ENCODE results near the gene CBR4. TPM values are rescaled to one million over a fixed set of nuclear protein-coding genes. Genes with fewer than 3 reads are reported as not detected.
"Not testable (repeated sequence)": the region's sequence is repeated elsewhere in the genome, so short reads cannot be mapped to it uniquely, and the experiment has no call there.

Gene CBR4
- total RNA-seq, 5 donors from 2014 or later (not counting 1 experiment from before 2014, with no cell fraction given) = 13.8 to 24.3 (median 18.0) TPM

DNA sequence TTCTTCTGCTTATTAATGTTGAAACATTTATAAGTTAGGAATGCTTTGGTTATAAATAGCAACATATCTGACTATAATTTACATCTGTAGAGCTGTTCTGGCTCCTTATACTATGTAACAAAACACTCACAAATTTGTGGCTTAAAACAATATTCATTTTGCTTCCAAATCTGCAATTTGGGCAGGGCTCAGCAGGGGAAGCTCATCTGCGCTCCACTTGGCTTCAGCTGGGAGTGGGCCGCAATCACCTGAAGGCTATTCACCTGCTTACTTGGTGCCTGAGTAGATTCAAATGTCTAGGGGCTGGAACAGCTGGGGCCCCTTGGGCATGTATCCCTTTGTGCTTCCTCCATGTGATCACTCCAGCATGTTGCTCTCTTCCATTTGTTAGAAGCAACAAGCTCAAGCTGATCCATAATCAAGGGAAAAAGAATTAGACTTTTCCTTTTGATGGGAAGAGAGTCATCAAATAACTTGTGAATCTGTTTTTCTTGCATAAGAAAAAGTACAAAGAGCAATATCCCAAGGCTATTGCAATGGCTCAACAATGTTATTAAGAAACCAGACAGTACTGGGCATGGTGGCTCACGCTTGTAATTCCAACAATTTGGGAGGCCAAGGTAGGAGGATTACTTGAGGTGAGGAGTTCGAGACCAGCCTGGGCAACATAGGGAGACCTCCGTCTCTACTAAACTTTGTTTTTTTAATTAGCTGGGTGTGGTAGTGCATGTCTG, 34.8 kb upstream of the CBR4 start:
- Mint-ChIP-seq H3K4me3 (no peak overlapping the region), H3K36me3 (no peaks in the 10 kb centered on the region), H3K27me3 (peaks cover 0 to 8% of the 10 kb centered on the region in 2 donors), H3K27ac (no peak overlapping the region), H3K9me3 (no peaks in the 10 kb centered on the region), H3K4me1 (no peaks in the 10 kb centered on the region)
- CTCF ChIA-PET = interaction anchor here (0.6 kb wide), 2 partner anchors 370 to 789 kb away, joined by 4 to 5 read pairs; no protein-coding TSS in a partner anchor
- POLR2A ChIA-PET = no interaction called here
- ATAC-seq (replicated peaks in 1 of 4) (no peak), DNase-seq (no peak)
- no peaks in the 10 kb centered on the region for H3K36me3 ChIP-seq (ENCODE audit: control insufficient read depth in 2 of 2, extremely low read depth in 1 of 2, insufficient read depth in 1 of 2, low read length in 1 of 2)
- no peak overlapping the region for H3K4me3 ChIP-seq (ENCODE audit: control insufficient read depth in 1 of 2, extremely low read depth in 1 of 2, low read length in 1 of 2)
- H3K4me1 ChIP-seq (ENCODE audit: control insufficient read depth in 1 of 2, extremely low read depth in 1 of 2, insufficient read depth in 2 of 2, low read length in 2 of 2) = no peaks in the 10 kb centered on the region
- no peaks in the 10 kb centered on the region for H3K27me3 ChIP-seq (replicated peaks in 1 of 2; ENCODE audit: control insufficient read depth in 2 of 2, extremely low read depth in 1 of 2, insufficient read depth in 2 of 2, low read length in 1 of 2)
- 79% methylated on average over 5 of the region's 5 CpGs for WGBS (ENCODE audit: insufficient coverage)
- H3K27ac ChIP-seq (ENCODE audit: low read length) = no peak overlapping the region
- no peaks in the 10 kb centered on the region for H3K9me3 ChIP-seq

DNA sequence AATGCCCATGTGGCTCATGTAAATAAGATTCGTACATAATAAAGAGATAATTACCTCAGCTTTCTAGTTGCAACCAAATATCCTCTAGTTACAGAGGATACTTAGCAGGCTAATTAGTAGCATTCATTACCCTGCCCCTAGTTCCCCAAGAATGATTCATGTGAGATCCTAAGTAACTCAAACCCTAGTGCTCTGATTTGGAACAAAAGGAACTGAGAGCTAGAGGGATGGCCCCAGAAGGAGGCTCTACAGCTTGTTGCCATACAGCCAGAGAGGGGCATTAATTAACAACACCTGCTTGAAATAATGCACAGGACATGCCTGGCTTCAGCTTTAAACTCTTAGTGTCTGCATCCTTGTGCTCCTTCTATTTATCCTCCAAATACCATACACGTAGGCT, 32.6 kb upstream of the CBR4 start:
- no peak overlapping the region for H3K27ac Mint-ChIP-seq
- no peaks in the 10 kb centered on the region for H3K4me1 Mint-ChIP-seq
- CTCF ChIA-PET = interaction anchor here in 1 of 2 donors (0.5 kb wide), 1 partner anchor 40 kb away, joined by 4 read pairs; no protein-coding TSS in a partner anchor
- no peaks in the 10 kb centered on the region for H3K9me3 ChIP-seq
- H3K36me3 Mint-ChIP-seq = no peaks in the 10 kb centered on the region
- no peaks in the 10 kb centered on the region for H3K4me1 ChIP-seq (ENCODE audit: control insufficient read depth in 1 of 2, extremely low read depth in 1 of 2, insufficient read depth in 2 of 2, low read length in 2 of 2)
- H3K36me3 ChIP-seq (ENCODE audit: control insufficient read depth in 2 of 2, extremely low read depth in 1 of 2, insufficient read depth in 1 of 2, low read length in 1 of 2) = no peaks in the 10 kb centered on the region
- ATAC-seq (replicated peaks in 1 of 4) (no peak), DNase-seq (no peak)
- WGBS (ENCODE audit: insufficient coverage) = 91% methylated on average over 1 of the region's 2 CpGs
- no peak overlapping the region for H3K27ac ChIP-seq (ENCODE audit: low read length)
- H3K27me3 ChIP-seq (replicated peaks in 1 of 2; ENCODE audit: control insufficient read depth in 2 of 2, extremely low read depth in 1 of 2, insufficient read depth in 2 of 2, low read length in 1 of 2) = peaks cover 0 to 2% of the 10 kb centered on the region in 2 experiments
- POLR2A ChIA-PET = no interaction called here
- no peaks in the 10 kb centered on the region for H3K9me3 Mint-ChIP-seq
- H3K4me3 Mint-ChIP-seq = no peak overlapping the region
- peaks cover 0 to 8% of the 10 kb centered on the region in 2 donors for H3K27me3 Mint-ChIP-seq
- no peak overlapping the region for H3K4me3 ChIP-seq (ENCODE audit: control insufficient read depth in 1 of 2, extremely low read depth in 1 of 2, low read length in 1 of 2)

DNA sequence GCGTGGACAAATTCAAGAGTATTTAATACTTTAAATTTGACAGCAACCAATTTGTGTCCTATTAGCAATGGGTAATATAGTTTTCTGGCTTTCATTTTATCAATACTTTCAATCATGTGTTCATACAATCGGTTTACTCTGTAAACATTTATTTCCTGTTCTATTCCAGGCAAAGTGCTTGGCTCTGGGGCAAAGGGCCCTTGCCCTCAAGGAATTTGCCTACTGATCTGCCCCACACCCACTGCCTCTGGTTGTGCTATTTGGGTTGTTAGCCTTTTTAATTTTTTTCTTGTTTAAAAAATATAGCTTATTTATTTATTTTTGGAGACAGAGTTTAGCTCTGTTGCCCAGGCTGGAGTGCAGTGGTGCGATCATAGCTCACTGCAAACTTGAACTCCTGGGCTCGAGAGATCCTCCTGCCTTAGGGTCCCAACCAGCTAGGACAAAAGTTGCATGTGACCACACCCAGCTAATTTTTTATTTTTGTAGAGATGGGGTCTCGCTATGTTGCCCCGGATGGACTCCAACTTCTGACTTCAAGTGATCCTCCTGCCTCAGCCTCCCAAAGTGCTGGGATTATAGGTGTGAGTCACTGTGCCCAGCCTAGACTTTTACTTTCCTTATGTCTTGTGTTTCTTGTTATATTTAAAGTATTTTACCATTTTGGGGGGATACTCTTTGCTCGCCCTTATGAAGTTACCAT, 30.7 kb upstream of the CBR4 start:
- H3K4me1 ChIP-seq (ENCODE audit: control insufficient read depth in 1 of 2, extremely low read depth in 1 of 2, insufficient read depth in 2 of 2, low read length in 2 of 2) = no peaks in the 10 kb centered on the region
- no peak overlapping the region for H3K4me3 ChIP-seq (ENCODE audit: control insufficient read depth in 1 of 2, extremely low read depth in 1 of 2, low read length in 1 of 2)
- no peaks in the 10 kb centered on the region for H3K9me3 ChIP-seq
- CTCF ChIA-PET = interaction anchor here in 1 of 2 donors (0.6 kb wide), 1 partner anchor 1103 kb away, joined by 3 read pairs; no protein-coding TSS in a partner anchor
- no peak overlapping the region for H3K27ac ChIP-seq (ENCODE audit: low read length)
- Mint-ChIP-seq H3K4me1 (no peaks in the 10 kb centered on the region), H3K4me3 (no peak overlapping the region), H3K9me3 (no peaks in the 10 kb centered on the region), H3K36me3 (no peaks in the 10 kb centered on the region), H3K27me3 (peaks cover 0 to 8% of the 10 kb centered on the region in 2 donors), H3K27ac (no peak overlapping the region)
- H3K27me3 ChIP-seq (replicated peaks in 1 of 2; ENCODE audit: control insufficient read depth in 2 of 2, extremely low read depth in 1 of 2, insufficient read depth in 2 of 2, low read length in 1 of 2) = peaks cover 0 to 2% of the 10 kb centered on the region in 2 experiments
- ATAC-seq (replicated peaks in 1 of 4) = no peak
- POLR2A ChIA-PET = no interaction called here
- H3K36me3 ChIP-seq (ENCODE audit: control insufficient read depth in 2 of 2, extremely low read depth in 1 of 2, insufficient read depth in 1 of 2, low read length in 1 of 2) = no peaks in the 10 kb centered on the region
- 86% methylated on average over 2 of the region's 7 CpGs for WGBS (ENCODE audit: insufficient coverage)
- no peak for DNase-seq

DNA sequence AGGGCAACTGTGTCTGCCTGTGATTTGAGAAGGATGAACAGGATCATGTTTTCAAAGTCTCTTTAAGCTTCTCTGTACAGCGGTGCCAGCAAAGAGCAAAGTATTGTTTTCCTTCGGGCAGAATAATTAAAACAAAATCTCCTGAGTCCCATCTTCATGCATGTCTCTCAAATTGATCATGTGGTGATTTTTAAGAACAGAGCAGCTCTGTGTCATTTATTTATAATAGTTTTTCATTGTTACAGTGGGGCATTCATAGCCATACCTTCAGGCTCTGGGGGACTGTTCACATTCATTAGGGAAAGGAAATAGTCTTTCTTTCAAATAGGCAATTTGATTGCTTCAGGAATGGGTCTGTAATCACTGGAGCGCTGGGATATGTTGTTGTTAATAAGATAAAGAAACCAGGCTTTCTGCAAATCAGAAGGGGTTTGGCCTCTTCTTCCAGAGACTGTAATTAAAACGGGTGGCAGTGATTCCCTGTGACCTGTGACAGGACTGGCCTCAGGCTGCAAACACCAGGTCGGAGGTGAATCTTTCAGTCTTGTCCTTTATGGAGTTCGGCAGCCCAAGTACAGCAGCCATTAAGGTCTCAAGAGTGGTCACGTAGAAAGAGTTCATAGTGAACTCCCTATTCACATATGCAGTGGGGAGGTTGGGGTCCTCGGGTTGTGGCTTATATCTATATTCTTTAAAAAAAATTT, 29.3 kb upstream of the CBR4 start:
- Mint-ChIP-seq H3K36me3 (no peaks in the 10 kb centered on the region), H3K27ac (no peak overlapping the region), H3K9me3 (no peaks in the 10 kb centered on the region), H3K27me3 (peaks cover 0 to 8% of the 10 kb centered on the region in 2 donors), H3K4me1 (no peaks in the 10 kb centered on the region), H3K4me3 (no peak overlapping the region)
- DNase-seq (no peak), ATAC-seq (replicated peaks in 1 of 4) (no peak)
- ChIA-PET POLR2A (no interaction called here), CTCF (interaction anchor here in 1 of 2 donors (0.7 kb wide), 1 partner anchor 605 kb away, joined by 4 read pairs; no protein-coding TSS in a partner anchor)
- 60% methylated on average over 2 of the region's 8 CpGs for WGBS (ENCODE audit: insufficient coverage)
- Histone ChIP-seq H3K36me3 (ENCODE audit: control insufficient read depth in 2 of 2, extremely low read depth in 1 of 2, insufficient read depth in 1 of 2, low read length in 1 of 2) (no peaks in the 10 kb centered on the region), H3K4me1 (ENCODE audit: control insufficient read depth in 1 of 2, extremely low read depth in 1 of 2, insufficient read depth in 2 of 2, low read length in 2 of 2) (no peaks in the 10 kb centered on the region), H3K4me3 (ENCODE audit: control insufficient read depth in 1 of 2, extremely low read depth in 1 of 2, low read length in 1 of 2) (no peak overlapping the region), H3K27ac (ENCODE audit: low read length) (no peak overlapping the region), H3K9me3 (no peaks in the 10 kb centered on the region), H3K27me3 (replicated peaks in 1 of 2; ENCODE audit: control insufficient read depth in 2 of 2, extremely low read depth in 1 of 2, insufficient read depth in 2 of 2, low read length in 1 of 2) (peaks cover 0 to 2% of the 10 kb centered on the region in 2 experiments)

DNA sequence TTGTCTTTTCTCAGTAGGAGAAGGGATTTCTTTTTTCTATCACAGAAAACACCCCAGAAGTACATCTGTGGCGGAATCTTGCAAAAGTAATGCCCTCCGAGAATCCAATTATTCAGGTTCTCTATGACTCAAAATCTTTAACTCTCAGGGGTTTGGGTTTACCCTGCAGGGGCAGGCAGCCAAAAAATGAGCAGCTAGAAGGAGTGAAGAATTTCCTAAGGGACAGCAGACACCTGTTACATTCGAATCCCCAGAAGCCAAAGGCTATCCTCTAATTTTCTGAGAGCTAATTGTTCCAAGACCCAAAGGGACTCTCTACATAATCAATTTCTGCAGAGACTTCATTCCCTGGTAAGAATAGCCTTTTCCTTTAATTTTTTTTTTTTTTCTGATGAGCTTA, 27.5 kb upstream of the CBR4 start:
- Histone ChIP-seq H3K4me3 (ENCODE audit: control insufficient read depth in 1 of 2, extremely low read depth in 1 of 2, low read length in 1 of 2) (no peak overlapping the region), H3K36me3 (ENCODE audit: control insufficient read depth in 2 of 2, extremely low read depth in 1 of 2, insufficient read depth in 1 of 2, low read length in 1 of 2) (no peaks in the 10 kb centered on the region), H3K27ac (ENCODE audit: low read length) (no peak overlapping the region), H3K27me3 (replicated peaks in 1 of 2; ENCODE audit: control insufficient read depth in 2 of 2, extremely low read depth in 1 of 2, insufficient read depth in 2 of 2, low read length in 1 of 2) (peaks cover 0 to 2% of the 10 kb centered on the region in 2 experiments), H3K4me1 (ENCODE audit: control insufficient read depth in 1 of 2, extremely low read depth in 1 of 2, insufficient read depth in 2 of 2, low read length in 2 of 2) (no peaks in the 10 kb centered on the region), H3K9me3 (no peaks in the 10 kb centered on the region)
- Mint-ChIP-seq H3K27me3 (peaks cover 0 to 11% of the 10 kb centered on the region in 2 donors), H3K27ac (no peak overlapping the region), H3K4me1 (no peaks in the 10 kb centered on the region), H3K4me3 (no peak overlapping the region), H3K9me3 (no peaks in the 10 kb centered on the region), H3K36me3 (no peaks in the 10 kb centered on the region)
- CTCF ChIA-PET = interaction anchor here in 1 of 2 donors (0.7 kb wide), 1 partner anchor 610 kb away, joined by 5 read pairs; no protein-coding TSS in a partner anchor
- DNase-seq = no peak
- POLR2A ChIA-PET = no interaction called here
- no peak for ATAC-seq (replicated peaks in 1 of 4)
- WGBS (ENCODE audit: insufficient coverage) = no CpG with 5 or more reads among the region's 3 CpGs

DNA sequence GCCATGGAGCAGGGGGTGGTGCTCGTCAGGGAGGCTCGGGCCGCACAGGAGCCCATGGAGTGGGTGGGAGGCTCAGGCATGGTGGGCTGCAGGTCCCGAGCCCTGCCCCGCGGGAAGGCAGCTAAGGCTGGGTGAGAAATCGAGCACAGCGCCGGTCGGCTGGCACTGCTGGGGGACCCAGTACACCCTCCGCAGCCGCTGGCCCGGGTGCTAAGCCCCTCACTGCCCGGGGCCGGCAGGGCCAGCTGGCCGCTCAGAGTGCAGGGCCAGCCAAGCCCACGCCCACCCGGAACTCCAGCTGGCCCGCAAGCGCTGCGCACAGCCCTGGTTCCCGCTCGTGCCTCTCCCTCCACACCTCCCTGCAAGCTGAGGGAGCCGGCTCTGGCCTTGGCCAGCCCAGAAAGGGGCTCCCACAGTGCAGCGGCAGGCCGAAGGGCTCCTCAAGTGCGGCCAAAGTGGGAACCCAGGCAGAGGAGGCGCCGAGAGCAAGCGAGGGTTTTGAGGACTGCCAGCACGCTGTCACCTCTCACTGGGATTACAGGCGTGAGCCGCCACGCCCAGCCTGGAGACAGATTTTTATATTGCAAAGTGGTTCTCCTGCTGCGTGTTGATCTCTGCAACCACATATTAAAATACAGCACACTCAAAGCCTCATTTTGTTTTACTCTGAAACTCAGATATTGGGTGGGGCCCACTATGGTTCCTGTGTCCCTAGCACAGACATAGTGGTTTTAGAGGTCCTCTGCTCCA, 26.0 kb upstream of the CBR4 start:
- H3K9me3 Mint-ChIP-seq; H3K36me3 Mint-ChIP-seq; H3K4me1 Mint-ChIP-seq; H3K27ac ChIP-seq (ENCODE audit: low read length); H3K27me3 Mint-ChIP-seq; H3K36me3 ChIP-seq (ENCODE audit: control insufficient read depth in 2 of 2, extremely low read depth in 1 of 2, insufficient read depth in 1 of 2, low read length in 1 of 2); H3K4me1 ChIP-seq (ENCODE audit: control insufficient read depth in 1 of 2, extremely low read depth in 1 of 2, insufficient read depth in 2 of 2, low read length in 2 of 2); H3K27ac Mint-ChIP-seq; DNase-seq; H3K4me3 Mint-ChIP-seq; POLR2A ChIA-PET; H3K4me3 ChIP-seq (ENCODE audit: control insufficient read depth in 1 of 2, extremely low read depth in 1 of 2, low read length in 1 of 2); H3K9me3 ChIP-seq; ATAC-seq (replicated peaks in 1 of 4); CTCF ChIA-PET; H3K27me3 ChIP-seq (replicated peaks in 1 of 2; ENCODE audit: control insufficient read depth in 2 of 2, extremely low read depth in 1 of 2, insufficient read depth in 2 of 2, low read length in 1 of 2): not testable (repeated sequence)
- WGBS (ENCODE audit: insufficient coverage) = 94% methylated on average over 20 of the region's 35 CpGs
